Activated naive CD8-positive, alpha-beta T cell treated with anti-CD3 and anti-CD28 coated beads, Interleukin-2, amount 10 ng/mL, durations not matched to agents 7 days and 5 days (primary cell): Measurements from ENCODE around the gene TNNC1. TPM values are rescaled to one million over a fixed set of nuclear protein-coding genes. Genes with fewer than 3 reads are reported as not detected.
A peak's percentile ranks its signal among the peaks of the same experiment; 100 is the strongest.

Experiments
- ATAC-seq: fragments of 150-1000 bp; cut with Tn5 transposase; one replicate; pipeline ENCODE4 v1.10.0; 2021; ENCODE audit warnings: low read depth, moderate library complexity
- POLR2A ChIA-PET: fragments of 350-600 bp; sonication (Branson Sonifier 250); formaldehyde crosslinking; loops from one replicate; lab custom pipeline; 2021; ENCODE audit warnings: antibody characterized with exemption; lab: Charles Lee
- DNase-seq: peaks from one replicate; pipeline ENCODE4 v3.0.0; 2021
- H3K27ac Mint-ChIP-seq: one replicate; pipeline ENCODE4 v1.8.0; 2022; ENCODE audit warnings: mild to moderate bottlenecking, mixed read lengths
- H3K27me3 Mint-ChIP-seq: one replicate; pipeline ENCODE4 v1.8.0; 2022; ENCODE audit warnings: mild to moderate bottlenecking, moderate library complexity, mixed read lengths
- H3K36me3 Mint-ChIP-seq: one replicate; pipeline ENCODE4 v1.8.0; 2021; ENCODE audit warnings: mild to moderate bottlenecking, mixed read lengths
- H3K4me1 Mint-ChIP-seq: one replicate; pipeline ENCODE4 v1.8.0; 2021; ENCODE audit warnings: mixed read lengths
- H3K4me3 Mint-ChIP-seq: one replicate; pipeline ENCODE4 v1.8.0; 2022; ENCODE audit warnings: mild to moderate bottlenecking, moderate library complexity, mixed read lengths
- H3K9me3 Mint-ChIP-seq: one replicate; pipeline ENCODE4 v1.8.0; 2021; ENCODE audit warnings: mixed read lengths
- total RNA-seq, 2 experiments: library from RNA; stranded (reverse); gene quantifications; one replicate each; pipeline ENCODE4 v1.2.3, GENCODE V29; 2021

Gene TNNC1
- total RNA-seq, result 1 to 10 TPM; 3.0 to 3.2 TPM

- Mint-ChIP-seq H3K9me3 (no peaks in the 10 kb centered on the region), H3K27me3 (no peaks in the 10 kb centered on the region), H3K36me3 (peaks cover 11% of the 10 kb centered on the region), H3K27ac (peak within 1 kb of the TSS; percentile 92), H3K4me3 (peak within 1 kb of the TSS; percentile 92), H3K4me1 (peaks cover 31% of the 10 kb centered on the region)
- no peak for ATAC-seq
- no peak for DNase-seq
- POLR2A ChIA-PET, result interaction anchor here (0.7 to 1.2 kb wide), 3 partner anchors 41 to 166 kb away, joined by 3 to 4 read pairs (median 3); partner anchors contain the start of genes GLYCTK and UQCC5
Observed at GRCh38 chr3:52453496-52454249, at the start of gene TNNC1. TSS of gene TNNC1 (minus strand) at chr3:52454041. CDS start at chr3:52454015, 26 bp downstream.

GRCh38 chr3:52502808-52503350 is 49.0 kb upstream of the TNNC1 start:
- H3K27me3 Mint-ChIP-seq, result no peaks in the 10 kb centered on the region
- ATAC-seq (no peak), DNase-seq (no peak)
- H3K9me3 Mint-ChIP-seq, result no peaks in the 10 kb centered on the region
- H3K36me3 Mint-ChIP-seq, result no peaks in the 10 kb centered on the region
- no peak overlapping the region for H3K4me3 Mint-ChIP-seq
- H3K4me1 Mint-ChIP-seq, result no peaks in the 10 kb centered on the region
- no peak overlapping the region for H3K27ac Mint-ChIP-seq
- POLR2A ChIA-PET, result no interaction called here

- Mint-ChIP-seq H3K27ac (no peak overlapping the region), H3K4me1 (no peaks in the 10 kb centered on the region), H3K27me3 (no peaks in the 10 kb centered on the region), H3K36me3 (no peaks in the 10 kb centered on the region), H3K9me3 (no peaks in the 10 kb centered on the region), H3K4me3 (no peak overlapping the region)
- no peak for ATAC-seq
- POLR2A ChIA-PET, result no interaction called here
- DNase-seq, result no peak
Observed at GRCh38 chr3:52502001-52502400, 48.2 kb upstream of the TNNC1 start.

DNA sequence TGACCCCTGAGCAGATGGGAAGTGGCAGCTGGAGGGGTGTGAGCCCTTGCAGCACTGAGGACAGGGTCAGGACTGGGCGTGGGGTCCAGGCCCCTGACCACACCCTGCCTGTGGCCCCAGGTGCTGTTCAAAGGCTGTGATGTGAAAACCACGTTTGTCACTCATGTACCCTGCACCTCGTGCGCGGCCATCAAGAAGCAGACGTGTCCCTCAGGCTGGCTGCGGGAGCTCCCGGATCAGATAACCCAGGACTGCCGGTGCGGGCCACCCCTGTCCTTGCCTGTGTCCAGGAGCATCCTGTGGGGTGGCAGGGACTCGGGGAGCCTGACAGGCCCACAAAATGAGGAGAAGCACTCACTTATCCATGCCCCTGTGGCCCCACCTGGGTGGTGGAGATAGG is 47.2 kb upstream of the TNNC1 start:
- POLR2A ChIA-PET, result no interaction called here
- no peaks in the 10 kb centered on the region for H3K36me3 Mint-ChIP-seq
- H3K4me1 Mint-ChIP-seq, result no peaks in the 10 kb centered on the region
- ATAC-seq (no peak), DNase-seq (no peak)
- H3K27ac Mint-ChIP-seq, result no peak overlapping the region
- no peaks in the 10 kb centered on the region for H3K9me3 Mint-ChIP-seq
- H3K27me3 Mint-ChIP-seq, result no peaks in the 10 kb centered on the region
- H3K4me3 Mint-ChIP-seq, result no peak overlapping the region

GRCh38 chr3:52498137-52499054 is 44.6 kb upstream of the TNNC1 start:
- POLR2A ChIA-PET, result no interaction called here
- Mint-ChIP-seq H3K27ac (no peak overlapping the region), H3K9me3 (no peaks in the 10 kb centered on the region), H3K27me3 (no peaks in the 10 kb centered on the region), H3K4me1 (no peaks in the 10 kb centered on the region), H3K4me3 (no peak overlapping the region), H3K36me3 (no peaks in the 10 kb centered on the region)
- ATAC-seq, result no peak
- no peak for DNase-seq

DNA sequence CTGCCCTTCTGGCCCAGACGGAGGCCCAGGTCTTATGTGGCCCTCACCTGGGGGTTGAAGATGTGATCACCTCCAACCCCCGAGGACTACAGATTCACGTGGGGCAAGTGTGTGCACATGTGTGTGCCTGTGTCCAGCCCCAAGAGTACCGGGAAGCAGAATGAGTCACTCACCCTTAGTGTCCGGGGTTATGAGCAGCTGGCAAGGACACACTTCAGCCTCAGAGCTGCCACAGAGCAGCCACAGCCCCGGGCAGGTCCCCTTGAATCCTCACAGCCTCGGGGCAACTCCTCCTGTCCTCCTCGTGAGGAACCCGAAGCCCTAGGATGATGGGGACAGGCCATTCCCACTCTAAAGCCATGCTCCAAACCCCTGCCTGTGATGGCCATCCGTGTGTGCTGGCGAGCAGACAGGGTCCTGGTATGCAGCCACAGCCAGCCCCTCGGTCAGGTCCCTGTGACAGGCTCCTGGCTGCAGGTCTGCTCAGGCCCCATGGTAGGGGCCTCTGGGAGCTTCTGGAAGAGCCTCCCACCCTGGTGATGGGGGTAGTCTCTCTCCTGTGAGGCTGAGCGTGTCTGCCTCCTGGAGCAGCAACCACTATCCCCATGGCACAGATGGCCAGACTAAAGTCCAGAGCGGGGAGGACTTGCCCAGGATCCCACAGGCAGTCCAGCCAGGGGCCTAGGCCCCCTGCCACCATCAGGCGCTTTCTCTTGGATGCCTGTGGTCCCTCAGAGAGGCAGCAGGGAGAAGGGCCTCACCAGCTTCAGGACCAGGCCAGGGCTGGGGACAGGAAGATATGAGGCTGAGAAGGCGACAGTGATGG is 42.1 kb upstream of the TNNC1 start:
- H3K9me3 Mint-ChIP-seq, result no peaks in the 10 kb centered on the region
- POLR2A ChIA-PET, result no interaction called here
- H3K27me3 Mint-ChIP-seq, result no peaks in the 10 kb centered on the region
- H3K27ac Mint-ChIP-seq, result no peak overlapping the region
- H3K4me1 Mint-ChIP-seq, result no peaks in the 10 kb centered on the region
- ATAC-seq, result no peak
- peaks cover 4% of the 10 kb centered on the region for H3K36me3 Mint-ChIP-seq
- H3K4me3 Mint-ChIP-seq, result no peak overlapping the region
- no peak for DNase-seq

GRCh38 chr3:52494886-52495495 is 41.1 kb upstream of the TNNC1 start, which contains the start of gene STAB1:
TSS of gene STAB1 (plus strand) at chr3:52495338. CDS start at chr3:52495414, 76 bp downstream.
- no peak within 1 kb of the TSS for H3K4me3 Mint-ChIP-seq
- no peaks in the 10 kb centered on the region for H3K4me1 Mint-ChIP-seq
- no peak for DNase-seq
- H3K27ac Mint-ChIP-seq, result no peak within 1 kb of the TSS
- POLR2A ChIA-PET, result no interaction called here
- H3K27me3 Mint-ChIP-seq, result no peaks in the 10 kb centered on the region
- no peaks in the 10 kb centered on the region for H3K9me3 Mint-ChIP-seq
- peaks cover 4% of the 10 kb centered on the region for H3K36me3 Mint-ChIP-seq
- ATAC-seq, result no peak

DNA sequence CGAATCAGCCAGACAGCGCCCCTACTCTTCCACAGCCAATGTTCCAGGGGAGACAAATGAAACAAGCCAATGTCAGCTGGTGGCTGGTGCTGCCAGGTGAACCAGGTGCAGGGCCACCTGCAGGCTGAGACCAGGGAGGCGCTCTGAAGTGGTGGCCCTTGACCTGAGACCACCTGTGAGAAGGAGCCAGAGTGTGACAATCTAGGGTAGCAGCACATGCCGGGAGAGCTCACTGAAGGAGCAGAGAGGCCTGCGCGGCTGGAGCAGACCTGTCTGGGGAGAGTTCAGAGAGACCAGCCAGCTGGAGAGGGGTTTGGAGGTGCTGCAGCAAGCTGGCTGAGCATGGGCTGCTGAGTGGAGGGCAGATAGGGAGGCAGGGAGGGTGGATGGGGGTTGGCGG is 40.6 kb upstream of the TNNC1 start:
- no peaks in the 10 kb centered on the region for H3K9me3 Mint-ChIP-seq
- no peak overlapping the region for H3K4me3 Mint-ChIP-seq
- H3K27me3 Mint-ChIP-seq, result no peaks in the 10 kb centered on the region
- no peak overlapping the region for H3K27ac Mint-ChIP-seq
- H3K4me1 Mint-ChIP-seq, result no peaks in the 10 kb centered on the region
- DNase-seq (no peak), ATAC-seq (no peak)
- H3K36me3 Mint-ChIP-seq, result peaks cover 4% of the 10 kb centered on the region
- POLR2A ChIA-PET, result no interaction called here

DNA sequence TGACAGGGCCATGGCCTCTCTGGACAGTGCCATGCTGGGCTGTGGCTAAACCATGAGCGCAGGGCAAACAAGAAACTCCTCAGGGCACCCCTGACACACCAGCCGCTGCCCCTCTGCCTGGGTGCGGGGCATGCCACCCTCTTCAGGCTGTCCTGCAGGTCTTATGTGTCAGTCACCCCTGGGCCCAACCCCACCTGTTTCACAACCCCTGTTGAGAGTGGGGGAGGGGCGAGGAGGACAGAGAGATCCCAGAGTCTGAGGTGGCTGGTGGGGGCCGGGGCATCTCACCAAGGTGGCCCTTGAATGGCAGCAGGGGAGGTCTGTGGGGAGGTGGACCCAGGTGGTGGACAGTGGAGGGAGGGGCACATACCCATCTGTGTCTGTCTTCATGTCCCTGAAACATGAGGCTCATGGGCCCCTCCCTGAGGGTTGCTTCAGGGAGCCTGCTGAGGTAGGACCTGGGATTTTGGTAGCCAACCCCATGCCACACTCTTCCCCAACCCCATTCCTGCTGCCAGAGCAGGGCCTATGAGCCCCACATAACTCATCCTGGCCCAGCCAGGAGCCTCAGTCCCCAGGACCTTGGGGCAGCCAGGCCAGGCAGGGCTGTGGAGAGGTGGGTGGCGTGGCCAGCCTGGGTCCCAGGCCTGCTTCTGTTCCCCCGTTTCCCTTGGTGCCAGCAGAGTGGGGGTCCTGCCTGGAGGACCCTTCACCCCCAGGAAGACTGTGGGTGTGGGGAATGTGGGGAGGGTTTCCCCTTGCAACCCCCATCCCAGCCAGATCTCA is 39.6 kb upstream of the TNNC1 start:
- no peak overlapping the region for H3K27ac Mint-ChIP-seq
- no peak for DNase-seq
- H3K4me1 Mint-ChIP-seq, result no peaks in the 10 kb centered on the region
- no peaks in the 10 kb centered on the region for H3K27me3 Mint-ChIP-seq
- no peak for ATAC-seq
- POLR2A ChIA-PET, result no interaction called here
- H3K9me3 Mint-ChIP-seq, result no peaks in the 10 kb centered on the region
- peaks cover 4% of the 10 kb centered on the region for H3K36me3 Mint-ChIP-seq
- no peak overlapping the region for H3K4me3 Mint-ChIP-seq

DNA sequence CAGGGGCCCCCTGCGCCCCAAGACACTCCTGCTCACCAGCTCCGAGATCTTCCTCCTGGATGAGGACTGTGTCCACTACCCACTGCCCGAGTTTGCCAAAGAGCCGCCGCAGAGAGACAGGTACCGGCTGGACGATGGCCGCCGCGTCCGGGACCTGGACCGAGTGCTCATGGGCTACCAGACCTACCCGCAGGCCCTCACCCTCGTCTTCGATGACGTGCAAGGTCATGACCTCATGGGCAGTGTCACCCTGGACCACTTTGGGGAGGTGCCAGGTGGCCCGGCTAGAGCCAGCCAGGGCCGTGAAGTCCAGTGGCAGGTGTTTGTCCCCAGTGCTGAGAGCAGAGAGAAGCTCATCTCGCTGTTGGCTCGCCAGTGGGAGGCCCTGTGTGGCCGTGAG is 38.2 kb upstream of the TNNC1 start:
- Mint-ChIP-seq H3K36me3 (peaks cover 5% of the 10 kb centered on the region), H3K27ac (no peak overlapping the region), H3K27me3 (no peaks in the 10 kb centered on the region), H3K4me3 (no peak overlapping the region), H3K9me3 (no peaks in the 10 kb centered on the region), H3K4me1 (no peaks in the 10 kb centered on the region)
- POLR2A ChIA-PET, result no interaction called here
- ATAC-seq (no peak), DNase-seq (no peak)

DNA sequence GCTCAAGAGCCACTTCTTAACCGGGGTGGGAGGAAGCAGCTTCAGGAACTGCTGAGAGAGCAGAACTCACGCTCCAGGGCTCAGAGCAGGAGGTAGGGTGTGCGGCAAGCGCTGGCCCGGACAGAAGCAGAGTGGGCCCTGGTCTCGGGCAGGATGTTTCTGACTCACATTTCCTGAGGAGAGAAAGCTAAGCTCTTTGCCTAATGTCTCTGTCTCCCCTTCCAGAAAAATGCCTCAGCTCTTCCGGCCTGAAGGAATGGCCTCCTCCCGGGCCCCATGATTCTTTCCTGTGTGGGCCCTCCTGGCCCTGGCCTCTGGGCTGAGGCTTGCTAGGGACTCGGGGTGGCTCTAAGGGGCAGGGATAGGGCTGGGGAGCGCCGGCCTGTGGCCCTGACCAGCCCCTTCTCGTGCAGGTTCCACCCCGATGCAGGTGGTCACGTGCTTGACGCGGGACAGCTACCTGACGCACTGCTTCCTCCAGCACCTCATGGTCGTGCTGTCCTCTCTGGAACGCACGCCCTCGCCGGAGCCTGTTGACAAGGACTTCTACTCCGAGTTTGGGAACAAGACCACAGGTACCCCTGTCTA is 37.2 kb upstream of the TNNC1 start:
- ATAC-seq (no peak), DNase-seq (no peak)
- H3K27ac Mint-ChIP-seq, result no peak overlapping the region
- H3K9me3 Mint-ChIP-seq, result no peaks in the 10 kb centered on the region
- no peaks in the 10 kb centered on the region for H3K27me3 Mint-ChIP-seq
- POLR2A ChIA-PET, result no interaction called here
- no peak overlapping the region for H3K4me3 Mint-ChIP-seq
- H3K4me1 Mint-ChIP-seq, result no peaks in the 10 kb centered on the region
- peaks cover 5% of the 10 kb centered on the region for H3K36me3 Mint-ChIP-seq
